Regular cardiac myocyte (primary cell): Measurements from ENCODE around the gene NDUFAF7. TPM values are rescaled to one million over a fixed set of nuclear protein-coding genes. Genes with fewer than 3 reads are reported as not detected.

Source experiments
- total RNA-seq: library from RNA; depleted of rRNA; stranded (reverse); fragments of >200 nt; gene quantifications from 2 replicates; pipeline ENCODE4 v1.2.3, GENCODE V29; 2014

NDUFAF7 gene, protein sequence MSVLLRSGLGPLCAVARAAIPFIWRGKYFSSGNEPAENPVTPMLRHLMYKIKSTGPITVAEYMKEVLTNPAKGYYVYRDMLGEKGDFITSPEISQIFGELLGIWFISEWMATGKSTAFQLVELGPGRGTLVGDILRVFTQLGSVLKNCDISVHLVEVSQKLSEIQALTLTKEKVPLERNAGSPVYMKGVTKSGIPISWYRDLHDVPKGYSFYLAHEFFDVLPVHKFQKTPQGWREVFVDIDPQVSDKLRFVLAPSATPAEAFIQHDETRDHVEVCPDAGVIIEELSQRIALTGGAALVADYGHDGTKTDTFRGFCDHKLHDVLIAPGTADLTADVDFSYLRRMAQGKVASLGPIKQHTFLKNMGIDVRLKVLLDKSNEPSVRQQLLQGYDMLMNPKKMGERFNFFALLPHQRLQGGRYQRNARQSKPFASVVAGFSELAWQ
- 12.3 and 18.6 TPM in 2 replicates for total RNA-seq

DNA sequence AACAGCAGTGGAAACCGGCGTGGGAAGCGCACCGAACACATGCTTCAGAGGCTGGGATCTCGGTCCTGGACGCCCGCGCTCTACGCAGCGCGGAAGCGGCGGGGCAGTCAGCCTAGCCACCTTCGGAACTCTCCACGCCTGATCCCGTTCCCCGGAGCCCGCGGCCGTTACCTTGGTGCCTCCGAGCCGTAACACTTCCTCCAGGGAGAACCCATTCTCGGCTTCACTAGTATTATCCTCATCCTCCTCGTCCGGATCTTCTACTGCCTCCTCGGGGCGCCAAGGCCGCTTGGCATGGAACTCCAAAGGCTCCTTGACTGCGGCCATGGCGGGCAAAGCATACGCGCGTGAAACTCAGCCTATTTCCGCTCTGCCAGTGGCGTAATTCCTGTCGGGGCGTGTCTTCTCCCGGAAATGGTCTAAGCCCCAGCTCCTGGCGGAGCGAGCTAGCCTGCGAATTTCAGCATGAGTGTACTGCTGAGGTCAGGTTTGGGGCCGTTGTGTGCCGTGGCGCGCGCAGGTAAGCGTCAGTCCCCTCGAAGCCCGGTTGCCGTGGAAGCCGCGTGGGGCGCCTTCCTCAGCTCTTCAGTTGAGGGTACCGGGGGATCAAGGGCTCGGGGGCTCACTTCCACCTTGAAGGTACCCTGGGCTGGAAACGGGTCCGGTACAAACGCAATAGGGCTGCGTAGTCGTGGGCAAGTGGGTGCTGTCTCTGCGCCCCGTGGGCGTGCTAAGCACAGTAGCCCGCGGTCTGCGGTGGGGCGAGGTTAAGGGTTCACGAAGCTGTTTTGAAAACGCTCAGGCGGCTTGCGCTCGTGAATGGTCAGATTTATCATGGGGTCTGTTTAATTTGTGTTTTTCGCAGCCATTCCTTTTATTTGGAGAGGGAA is at the start of gene NDUFAF7, which contains the start of gene CEBPZ:
NDUFAF7 (plus strand) TSS at position 418 of the 890 bp plus-strand sequence; CDS start at position 466, 48 bp downstream.
CEBPZ (minus strand) TSS at position 356 of the 890 bp plus-strand sequence; CDS start at position 327, 29 bp downstream.

DNA sequence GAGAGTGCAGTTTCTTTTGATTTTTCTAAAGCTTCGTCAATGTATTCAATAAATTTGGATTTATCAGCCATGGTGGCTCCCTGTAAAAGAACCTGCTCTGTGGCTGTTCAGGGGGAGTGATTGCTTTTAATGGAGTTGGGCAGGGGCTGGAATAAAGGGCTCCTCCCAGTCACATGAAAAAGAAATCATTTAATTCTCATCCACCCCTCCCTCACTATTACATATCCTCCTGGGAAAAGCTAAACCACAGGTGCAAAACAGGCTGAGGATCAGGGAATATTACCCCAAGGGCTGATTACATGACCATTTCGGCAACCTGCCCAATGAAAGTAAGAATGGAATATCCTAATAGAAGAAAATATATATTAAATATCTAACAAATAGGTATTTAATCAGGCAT is 42.9 kb upstream of the NDUFAF7 start, which contains the start of gene SULT6B1:
SULT6B1 (minus strand) TSS at position 101 of the 400 bp plus-strand sequence; CDS start at position 71, 30 bp downstream.

DNA sequence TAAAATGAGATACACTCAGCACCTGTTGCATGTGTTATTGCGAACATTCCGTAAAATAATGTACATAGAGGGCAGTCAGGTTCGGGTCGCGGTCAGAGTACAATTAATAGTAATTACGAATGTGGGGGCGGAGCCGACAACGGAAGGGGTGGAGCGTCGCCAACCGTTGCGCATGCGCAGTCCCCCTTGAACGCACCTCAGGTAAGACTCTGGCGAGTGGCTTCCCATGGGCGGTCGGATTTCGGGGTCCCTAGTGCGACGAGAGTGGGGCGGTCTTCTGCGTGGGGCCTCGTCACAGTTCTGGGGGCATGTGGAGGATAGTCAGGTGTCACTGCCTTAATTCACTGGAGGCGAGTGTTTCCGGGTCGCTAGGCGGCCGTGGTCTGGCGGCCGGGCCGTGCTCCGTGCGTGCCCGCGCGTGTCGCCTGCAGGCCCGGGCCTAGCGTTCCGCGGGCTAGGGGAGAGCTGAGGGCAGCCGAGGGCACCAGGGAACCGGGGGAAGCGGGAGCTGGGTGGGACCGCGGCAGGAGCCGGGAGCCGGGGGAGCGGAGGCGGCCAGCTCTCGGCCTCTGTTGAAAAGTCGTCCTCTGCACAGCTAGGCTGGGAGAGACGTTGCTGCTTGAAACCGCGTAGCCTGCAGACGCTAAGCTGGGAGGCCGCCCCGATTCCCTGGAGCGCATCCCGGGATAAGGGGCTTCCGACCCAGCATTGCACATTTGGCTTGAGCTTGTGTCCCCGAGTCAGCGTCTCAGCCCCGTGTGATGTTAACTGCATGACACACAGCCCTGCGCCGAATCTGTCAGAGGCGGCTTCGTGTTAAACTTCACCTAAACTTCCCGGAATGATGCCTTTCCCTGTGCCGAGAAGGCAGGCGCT is 34.9 kb upstream of the NDUFAF7 start, which contains the start of gene CEBPZOS:
CEBPZOS (plus strand) TSS at position 177 of the 876 bp plus-strand sequence. CDS start 3,209 bp downstream, outside the sequence.

Other genes starting within 250 kb of the NDUFAF7 start
- gene HEATR5B, start 147.3 kb upstream of the NDUFAF7 start, total RNA-seq: 19.9 and 27.9 TPM in 2 replicates
- 7.0 and 10.9 TPM in 2 replicates for gene GPATCH11, start 147.1 kb upstream of the NDUFAF7 start, total RNA-seq
- 25.1 and 37.0 TPM in 2 replicates for gene EIF2AK2, start 74.7 kb upstream of the NDUFAF7 start, total RNA-seq
- gene SULT6B1, start 43.0 kb upstream of the NDUFAF7 start, total RNA-seq: not detected in 2 replicates
- gene CEBPZOS, start 35.2 kb upstream of the NDUFAF7 start, total RNA-seq: 13.0 and 13.8 TPM in 2 replicates
- 58.3 and 83.4 TPM in 2 replicates for gene CEBPZ, start 62 bp upstream of the NDUFAF7 start, total RNA-seq
- gene PRKD3, start 93.2 kb downstream of the NDUFAF7 start, total RNA-seq: 53.7 and 58.1 TPM in 2 replicates
- 3.8 and 35.0 TPM in 2 replicates for gene QPCT, start 113.0 kb downstream of the NDUFAF7 start, total RNA-seq